Loucy (cell line): Measurements from ENCODE around the gene RPL26.

ENCODE experiments used
- H2AFZ ChIP-seq: fragments of 200-600 bp; sonication (generic); 2 replicates; pipeline ENCODE4 v1.6.0; 2016; ENCODE audit warnings: antibody characterized with exemption, mild to moderate bottlenecking, low read length, moderate library complexity
- H3F3A ChIP-seq: fragments of 200-600 bp; 2 replicates; pipeline ENCODE4 v1.6.0; 2016; ENCODE audit warnings: antibody characterized with exemption, low read depth, mild to moderate bottlenecking
- H3K27me3 ChIP-seq: fragments of 200-600 bp; sonication (generic); 2 replicates; pipeline ENCODE4 v1.6.1; 2014; ENCODE audit warnings: low read length, mild to moderate bottlenecking; ENCODE audit not compliant: insufficient read depth, poor library complexity, severe bottlenecking
- H3K36me3 ChIP-seq: fragments of 200-600 bp; sonication (generic); 2 replicates; pipeline ENCODE4 v1.6.1; 2016; ENCODE audit warnings: low read length; ENCODE audit not compliant: insufficient read depth
- H3K4me1 ChIP-seq: fragments of 200-600 bp; sonication (generic); 2 replicates; pipeline ENCODE4 v1.5.1; 2014; ENCODE audit warnings: low read length, mild to moderate bottlenecking; ENCODE audit not compliant: insufficient read depth, poor library complexity, severe bottlenecking
- H3K4me2 ChIP-seq: fragments of 200-600 bp; sonication (generic); 2 replicates; pipeline ENCODE4 v1.6.0; 2014; ENCODE audit warnings: antibody characterized with exemption, low read length, low read depth, mild to moderate bottlenecking; ENCODE audit not compliant: poor library complexity, severe bottlenecking
- H3K4me3 ChIP-seq: fragments of 200-600 bp; sonication (generic); 2 replicates; pipeline ENCODE4 v1.5.1; 2014; ENCODE audit warnings: low read length, mild to moderate bottlenecking, mixed read lengths; ENCODE audit not compliant: poor library complexity, severe bottlenecking
- H3K79me2 ChIP-seq: fragments of 200-600 bp; sonication (generic); 2 replicates; pipeline ENCODE4 v1.6.1; 2014; ENCODE audit warnings: low read length; ENCODE audit not compliant: insufficient read depth
- H3K9ac ChIP-seq: fragments of 200-600 bp; sonication (generic); 2 replicates; pipeline ENCODE4 v1.6.0; 2014; ENCODE audit warnings: mild to moderate bottlenecking, low read depth, low read length, moderate library complexity; ENCODE audit not compliant: poor library complexity, severe bottlenecking
- H3K9me2 ChIP-seq: fragments of 200-600 bp; sonication (generic); replicated peaks from 2 replicates; pipeline ENCODE4 v1.6.1; 2016; ENCODE audit warnings: low read depth, low read length, mixed read lengths
- H3K9me3 ChIP-seq: fragments of 200-600 bp; sonication (generic); 2 replicates; pipeline ENCODE4 v1.6.1; 2014; ENCODE audit warnings: mild to moderate bottlenecking, antibody characterized with exemption, low read length, low read depth; ENCODE audit not compliant: insufficient read depth
- H4K20me1 ChIP-seq: fragments of 200-600 bp; sonication (generic); 2 replicates; pipeline ENCODE4 v1.6.0; 2014; ENCODE audit warnings: antibody characterized with exemption, low read length, mild to moderate bottlenecking; ENCODE audit not compliant: insufficient read depth, poor library complexity, severe bottlenecking
- EZH2phosphoT487 ChIP-seq: fragments of 200-600 bp; IDR thresholded peaks from 2 replicates; pipeline ENCODE4 v1.6.1; 2018; ENCODE audit warnings: antibody characterized with exemption, mild to moderate bottlenecking, moderate library complexity, borderline replicate concordance
- TF ChIP-seq, protein P1 (sequence below): fragments of 200-600 bp; sonication (generic); conservative IDR thresholded peaks from 2 replicates; pipeline ENCODE4 v1.5.1; 2014; ENCODE audit warnings: mild to moderate bottlenecking, antibody characterized with exemption, low read length

The RPL26 gene

GRCh38 chr17:8368193-8368592, 14.8 kb downstream of the RPL26 start:
- Histone ChIP-seq H2AFZ (no peak overlapping the region), H3K79me2 (no peaks in the 10 kb centered on the region), H4K20me1 (no peaks in the 10 kb centered on the region), H3K27me3 (no peaks in the 10 kb centered on the region), H3F3A (no peaks in the 10 kb centered on the region), H3K4me2 (no peak overlapping the region), H3K4me3 (no peak overlapping the region), H3K9me2 (no peaks in the 10 kb centered on the region), H3K9ac (no peak overlapping the region), H3K9me3 (no peaks in the 10 kb centered on the region), H3K4me1 (no peaks in the 10 kb centered on the region), H3K36me3 (no peaks in the 10 kb centered on the region)
- no peak for TF ChIP-seq EZH2phosphoT487
- TF ChIP-seq, protein P1, sequence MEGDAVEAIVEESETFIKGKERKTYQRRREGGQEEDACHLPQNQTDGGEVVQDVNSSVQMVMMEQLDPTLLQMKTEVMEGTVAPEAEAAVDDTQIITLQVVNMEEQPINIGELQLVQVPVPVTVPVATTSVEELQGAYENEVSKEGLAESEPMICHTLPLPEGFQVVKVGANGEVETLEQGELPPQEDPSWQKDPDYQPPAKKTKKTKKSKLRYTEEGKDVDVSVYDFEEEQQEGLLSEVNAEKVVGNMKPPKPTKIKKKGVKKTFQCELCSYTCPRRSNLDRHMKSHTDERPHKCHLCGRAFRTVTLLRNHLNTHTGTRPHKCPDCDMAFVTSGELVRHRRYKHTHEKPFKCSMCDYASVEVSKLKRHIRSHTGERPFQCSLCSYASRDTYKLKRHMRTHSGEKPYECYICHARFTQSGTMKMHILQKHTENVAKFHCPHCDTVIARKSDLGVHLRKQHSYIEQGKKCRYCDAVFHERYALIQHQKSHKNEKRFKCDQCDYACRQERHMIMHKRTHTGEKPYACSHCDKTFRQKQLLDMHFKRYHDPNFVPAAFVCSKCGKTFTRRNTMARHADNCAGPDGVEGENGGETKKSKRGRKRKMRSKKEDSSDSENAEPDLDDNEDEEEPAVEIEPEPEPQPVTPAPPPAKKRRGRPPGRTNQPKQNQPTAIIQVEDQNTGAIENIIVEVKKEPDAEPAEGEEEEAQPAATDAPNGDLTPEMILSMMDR: no peak

DNA sequence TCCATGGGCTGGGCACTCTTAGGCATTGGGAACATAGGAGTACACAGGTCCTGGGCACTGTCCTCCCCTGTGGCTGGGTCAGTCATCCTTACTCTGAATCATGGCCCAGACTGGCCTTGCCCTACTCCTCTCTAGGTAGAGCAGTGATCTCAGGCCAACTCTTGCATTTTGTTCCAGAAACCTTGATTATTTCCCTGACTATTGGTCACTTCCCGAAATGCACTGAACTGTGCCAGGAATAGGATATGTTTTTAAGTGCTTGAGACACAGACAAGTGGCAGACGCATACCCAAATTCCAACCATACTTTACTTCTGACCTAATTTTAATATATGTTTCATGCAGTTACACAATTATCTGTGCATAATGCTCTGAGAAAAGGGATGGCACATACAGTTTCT, 16.8 kb downstream of the RPL26 start:
- Histone ChIP-seq H3K9ac (no peak overlapping the region), H3K36me3 (no peaks in the 10 kb centered on the region), H3K79me2 (no peaks in the 10 kb centered on the region), H4K20me1 (no peaks in the 10 kb centered on the region), H3K9me2 (no peaks in the 10 kb centered on the region), H3K4me2 (no peak overlapping the region), H3K4me1 (no peaks in the 10 kb centered on the region), H3K27me3 (no peaks in the 10 kb centered on the region), H3K4me3 (no peak overlapping the region), H2AFZ (no peak overlapping the region), H3F3A (no peaks in the 10 kb centered on the region), H3K9me3 (no peaks in the 10 kb centered on the region)
- TF ChIP-seq, protein P1: no peak
- no peak for TF ChIP-seq EZH2phosphoT487

GRCh38 chr17:8365143-8365542, 17.9 kb downstream of the RPL26 start:
- H3K27me3 ChIP-seq: no peaks in the 10 kb centered on the region
- H3K4me1 ChIP-seq: no peaks in the 10 kb centered on the region
- no peaks in the 10 kb centered on the region for H3K79me2 ChIP-seq
- H3K36me3 ChIP-seq: no peaks in the 10 kb centered on the region
- no peaks in the 10 kb centered on the region for H3F3A ChIP-seq
- TF ChIP-seq, protein P1: no peak
- TF ChIP-seq EZH2phosphoT487: no peak
- H3K9me3 ChIP-seq: no peaks in the 10 kb centered on the region
- H3K4me2 ChIP-seq: no peak overlapping the region
- H3K9me2 ChIP-seq: no peaks in the 10 kb centered on the region
- no peaks in the 10 kb centered on the region for H4K20me1 ChIP-seq
- H3K4me3 ChIP-seq: no peak overlapping the region
- no peak overlapping the region for H3K9ac ChIP-seq
- H2AFZ ChIP-seq: no peak overlapping the region
